ENCODE measurements around the gene SNX25. TPM values are rescaled to one million over a fixed set of nuclear protein-coding genes. Genes with fewer than 3 reads are reported as not detected.

Gene SNX25
- total and polyA plus RNA-seq, 2 of the 13 experiments (the other 11 are each of a cell fraction or from before 2014, with no cell fraction given): 23.4 to 23.5 TPM

DNA sequence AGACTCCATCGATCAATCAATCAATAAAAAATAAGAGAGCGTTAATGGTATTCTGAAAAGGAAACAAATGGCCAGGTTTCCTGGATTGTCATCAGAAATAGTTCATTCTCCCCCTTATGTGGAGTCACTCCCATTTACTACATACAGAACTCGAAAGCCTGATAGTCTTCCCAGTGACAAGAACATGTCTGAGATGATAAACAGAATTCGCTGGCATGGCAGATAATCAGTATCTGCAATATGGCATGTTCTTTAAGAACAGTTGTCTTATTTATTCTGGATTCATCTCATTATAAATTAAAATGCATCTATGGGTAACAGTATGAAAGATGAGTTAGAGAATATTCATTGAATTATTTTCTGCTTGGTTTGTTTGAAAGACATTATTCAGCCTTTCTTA lies 124.9 kb downstream of the SNX25 start:
- no peak for DNase-seq (ENCODE audit: low spot score)
- 0 out of 2 replicates have a peak, but pooled peaks cover under 1% of the 10 kb centered on the region for H3K9me3 ChIP-seq (ENCODE audit: low read length)
- BruUV-seq (replicated peaks): no TSS peak
- FAIRE-seq: no peak
- 92% methylated on average over 4 of the region's 4 CpGs for WGBS (ENCODE audit: low lambda C conversion rate)
- H3K36me3 ChIP-seq (replicated peaks in 1 of 2; ENCODE audit: control insufficient read depth in 1 of 2, insufficient read depth in 2 of 2, low read length in 2 of 2): peaks cover 0 to 12% of the 10 kb centered on the region in 2 experiments; a peak in 2 of 5 replicates
- H3K4me1 ChIP-seq (ENCODE audit: insufficient read depth, low read length): peaks cover 45% of the 10 kb centered on the region
- no peak overlapping the region for H3K9ac ChIP-seq (ENCODE audit: insufficient read depth, low read depth, low read length)
- H3K79me2 ChIP-seq (ENCODE audit: insufficient read depth, low read length): no peaks in the 10 kb centered on the region
- no peak for ATAC-seq
- no peak overlapping the region for H3K4me3 ChIP-seq (replicated peaks in 1 of 3; ENCODE audit: insufficient read depth in 1 of 3, low read depth in 2 of 3, low read length in 3 of 3)
- H3K27me3 ChIP-seq (ENCODE audit: control insufficient read depth in 1 of 2, insufficient read depth in 2 of 2, low read length in 2 of 2): no peaks in the 10 kb centered on the region
- intact Hi-C loops (cut with micrococcal nuclease; ENCODE audit: unreplicated experiment) (no loop called here), in situ Hi-C loops (cut with HindIII; ENCODE audit: extremely low pct_ligation_motif_present, low pct_unique_long_range_greater_than_20kb) (no loop called here)
- TF ChIP-seq ZNF781 (CRISPR knock-in tag; IDR thresholded peaks at IDR 0.05; ENCODE audit: borderline replicate concordance, not compliant biosample characterization) (no peak), MAFK (conservative IDR thresholded peaks at IDR 0.05 in 1 of 2, IDR thresholded peaks at IDR 0.05 in 1 of 2; ENCODE audit: low read length in 2 of 2) (0 out of 4 replicates have a peak, but pooled peaks of 1 of the 2 experiments have one; percentile 40)
- ChIA-PET CTCF (ENCODE audit: low intra/inter-chr PET ratio, low total read pairs) (no interaction called here), POLR2A (no interaction called here)
- no peak overlapping the region for H2AFZ ChIP-seq (ENCODE audit: low read length)
- no peaks in the 10 kb centered on the region for H4K20me1 ChIP-seq (ENCODE audit: insufficient read depth, low read length)
- no peak overlapping the region for H3K27ac ChIP-seq (ENCODE audit: extremely low read length, insufficient read depth, low read length)
- no peak overlapping the region for H3K4me2 ChIP-seq (ENCODE audit: low read depth, low read length)

DNA sequence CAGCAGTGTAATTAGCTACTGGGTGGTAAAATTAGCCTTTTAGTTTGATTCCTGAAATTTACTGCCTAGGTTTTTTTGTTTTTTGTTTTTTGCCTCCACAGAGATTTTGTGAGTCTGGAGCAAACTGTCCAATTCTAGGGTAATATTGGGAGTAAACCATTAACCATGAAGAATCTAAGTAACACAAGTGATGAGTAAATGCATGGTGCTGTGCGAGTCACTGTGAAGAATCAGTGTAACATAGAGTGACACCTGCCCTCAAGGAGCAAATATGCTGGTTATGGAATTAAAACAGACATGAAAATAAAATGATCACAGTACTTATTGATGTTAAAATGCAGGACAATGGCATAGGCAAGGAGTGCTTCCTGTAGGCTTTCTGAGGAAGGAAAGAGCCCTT lies 126.2 kb downstream of the SNX25 start:
- intact Hi-C loops (cut with micrococcal nuclease; ENCODE audit: unreplicated experiment): no loop called here
- FAIRE-seq (no peak), DNase-seq (ENCODE audit: low spot score) (no peak), ATAC-seq (peak; percentile 48; the same call in 2 of the 3 replicates)
- Histone ChIP-seq H3K4me3 (replicated peaks in 1 of 3; ENCODE audit: insufficient read depth in 1 of 3, low read depth in 2 of 3, low read length in 3 of 3) (no peak overlapping the region), H3K4me2 (ENCODE audit: low read depth, low read length) (no peak overlapping the region), H4K20me1 (ENCODE audit: insufficient read depth, low read length) (no peaks in the 10 kb centered on the region), H3K9ac (ENCODE audit: insufficient read depth, low read depth, low read length) (no peak overlapping the region), H3K79me2 (ENCODE audit: insufficient read depth, low read length) (no peaks in the 10 kb centered on the region), H2AFZ (ENCODE audit: low read length) (no peak overlapping the region), H3K4me1 (ENCODE audit: insufficient read depth, low read length) (peaks cover 45% of the 10 kb centered on the region), H3K27ac (ENCODE audit: extremely low read length, insufficient read depth, low read length) (no peak overlapping the region), H3K36me3 (replicated peaks in 1 of 2; ENCODE audit: control insufficient read depth in 1 of 2, insufficient read depth in 2 of 2, low read length in 2 of 2) (peaks cover 0 to 19% of the 10 kb centered on the region in 2 experiments; a peak in 2 of 5 replicates), H3K27me3 (ENCODE audit: control insufficient read depth in 1 of 2, insufficient read depth in 2 of 2, low read length in 2 of 2) (no peaks in the 10 kb centered on the region), H3K9me3 (ENCODE audit: low read length) (no peaks in the 10 kb centered on the region)
- 86% methylated on average over 1 of the region's 1 CpG for WGBS (ENCODE audit: low lambda C conversion rate)
- ChIA-PET POLR2A (no interaction called here), CTCF (ENCODE audit: low intra/inter-chr PET ratio, low total read pairs) (no interaction called here)
- TF ChIP-seq ESRRA (CRISPR knock-in tag; IDR thresholded peaks at IDR 0.05; ENCODE audit: low read depth): no peak
- no peak for TF ChIP-seq PITX1 (CRISPR knock-in tag; IDR thresholded peaks at IDR 0.05)
- TF ChIP-seq, protein P1, sequence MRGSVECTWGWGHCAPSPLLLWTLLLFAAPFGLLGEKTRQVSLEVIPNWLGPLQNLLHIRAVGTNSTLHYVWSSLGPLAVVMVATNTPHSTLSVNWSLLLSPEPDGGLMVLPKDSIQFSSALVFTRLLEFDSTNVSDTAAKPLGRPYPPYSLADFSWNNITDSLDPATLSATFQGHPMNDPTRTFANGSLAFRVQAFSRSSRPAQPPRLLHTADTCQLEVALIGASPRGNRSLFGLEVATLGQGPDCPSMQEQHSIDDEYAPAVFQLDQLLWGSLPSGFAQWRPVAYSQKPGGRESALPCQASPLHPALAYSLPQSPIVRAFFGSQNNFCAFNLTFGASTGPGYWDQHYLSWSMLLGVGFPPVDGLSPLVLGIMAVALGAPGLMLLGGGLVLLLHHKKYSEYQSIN (CRISPR knock-in tag; IDR thresholded peaks at IDR 0.05; ENCODE audit: borderline replicate concordance): no peak
- no peak for TF ChIP-seq MBD4 (IDR thresholded peaks at IDR 0.05; ENCODE audit: borderline replicate concordance, low read length)
- no peak for TF ChIP-seq TEAD3 (CRISPR knock-in tag; optimal IDR thresholded peaks at IDR 0.05; ENCODE audit: borderline replicate concordance)
- TF ChIP-seq KMT2B (CRISPR knock-in tag; IDR thresholded peaks at IDR 0.05): no peak
- no peak for TF ChIP-seq SETDB1 (CRISPR knock-in tag; IDR thresholded peaks at IDR 0.05; ENCODE audit: borderline replicate concordance)
- TF ChIP-seq, protein P2, sequence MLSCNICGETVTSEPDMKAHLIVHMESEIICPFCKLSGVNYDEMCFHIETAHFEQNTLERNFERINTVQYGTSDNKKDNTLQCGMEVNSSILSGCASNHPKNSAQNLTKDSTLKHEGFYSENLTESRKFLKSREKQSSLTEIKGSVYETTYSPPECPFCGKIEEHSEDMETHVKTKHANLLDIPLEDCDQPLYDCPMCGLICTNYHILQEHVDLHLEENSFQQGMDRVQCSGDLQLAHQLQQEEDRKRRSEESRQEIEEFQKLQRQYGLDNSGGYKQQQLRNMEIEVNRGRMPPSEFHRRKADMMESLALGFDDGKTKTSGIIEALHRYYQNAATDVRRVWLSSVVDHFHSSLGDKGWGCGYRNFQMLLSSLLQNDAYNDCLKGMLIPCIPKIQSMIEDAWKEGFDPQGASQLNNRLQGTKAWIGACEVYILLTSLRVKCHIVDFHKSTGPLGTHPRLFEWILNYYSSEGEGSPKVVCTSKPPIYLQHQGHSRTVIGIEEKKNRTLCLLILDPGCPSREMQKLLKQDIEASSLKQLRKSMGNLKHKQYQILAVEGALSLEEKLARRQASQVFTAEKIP (CRISPR knock-in tag; IDR thresholded peaks at IDR 0.05; ENCODE audit: borderline replicate concordance): no peak
- TF ChIP-seq ZNF33A (CRISPR knock-in tag; IDR thresholded peaks at IDR 0.05; ENCODE audit: borderline replicate concordance): no peak
- TF ChIP-seq ZFP36L2 (CRISPR knock-in tag; IDR thresholded peaks at IDR 0.05): no peak
- no TSS peak for BruUV-seq (replicated peaks)
- in situ Hi-C loops (cut with HindIII; ENCODE audit: extremely low pct_ligation_motif_present, low pct_unique_long_range_greater_than_20kb): no loop called here
